ENCODE measurements around the gene TSEN34.
"Not testable (repeated sequence)": the region's sequence is repeated elsewhere in the genome, so short reads cannot be mapped to it uniquely, and the experiment has no call there.

- not testable (repeated sequence) for TF ChIP-seq CTCF (IDR thresholded peaks at IDR 0.05; ENCODE audit: insufficient read depth, low read depth, low read length); EZH2 (IDR thresholded peaks at IDR 0.05; ENCODE audit: insufficient read depth, low read length)
Measured at GRCh38 chr19:54242646-54243045, 51.5 kb downstream of the TSEN34 start, which contains the start of gene LILRA6.

Data from astrocyte (in vitro differentiated cells and primary cell).